GM20000 (cell line): ENCODE results near the gene RIC8A.
"Not testable (repeated sequence)": the region's sequence is repeated elsewhere in the genome, so short reads cannot be mapped to it uniquely, and the experiment has no call there.

ENCODE experiments used
- DNase-seq: peaks from one replicate; pipeline ENCODE4 v3.0.0; 2012; ENCODE audit warnings: low spot score
- CTCF ChIP-seq: IDR thresholded peaks from 2 replicates; pipeline ENCODE4 v1.5.1; 2012; ENCODE audit warnings: mild to moderate bottlenecking, control low read depth; ENCODE audit errors: extremely low read depth, missing control alignments

The RIC8A gene

GRCh38 chr11:207208-207862 is at the start of gene RIC8A, which contains the start of gene BET1L:
Gene RIC8A, plus strand, starts transcription at chr11:207708. Its CDS starts 1,147 bp downstream, at chr11:208855.
Gene BET1L, minus strand, starts transcription at chr11:207399. Its CDS starts 78 bp downstream, at chr11:207321.
- no peak for TF ChIP-seq CTCF

GRCh38 chr11:180242-180641 is 27.3 kb upstream of the RIC8A start:
- not testable (repeated sequence) for DNase-seq

More at GRCh38 chr11:207208-207862, at the start of gene RIC8A, which contains the start of gene BET1L:
- DNase-seq, result peak; percentile 99

GRCh38 chr11:189200-189783 is 18.2 kb upstream of the RIC8A start:
- DNase-seq, result not testable (repeated sequence)

- not testable (repeated sequence) for DNase-seq
These were observed 17.6 kb upstream of the RIC8A start for GRCh38 chr11:189843-190311.

- not testable (repeated sequence) for DNase-seq
These were observed 17.0 kb upstream of the RIC8A start for GRCh38 chr11:190546-190945.

GRCh38 chr11:191490-192478 is 15.7 kb upstream of the RIC8A start:
- not testable (repeated sequence) for DNase-seq

- not testable (repeated sequence) for DNase-seq
These were observed 14.8 kb upstream of the RIC8A start, which contains the start of gene SCGB1C1 for GRCh38 chr11:192674-193128. Gene SCGB1C1, plus strand, starts transcription at chr11:193078. Its CDS starts 22 bp downstream, at chr11:193100.

GRCh38 chr11:193481-193880 is 14.0 kb upstream of the RIC8A start:
- not testable (repeated sequence) for DNase-seq

GRCh38 chr11:196786-197731 is 10.4 kb upstream of the RIC8A start:
- TF ChIP-seq CTCF, result no peak
- DNase-seq, result no peak

GRCh38 chr11:197741-198235 is 9.7 kb upstream of the RIC8A start:
- no peak for TF ChIP-seq CTCF
- DNase-seq, result no peak
